ENCODE results near the gene CDAN1. TPM values are rescaled to one million over a fixed set of nuclear protein-coding genes. Genes with fewer than 3 reads are reported as not detected.

Gene CDAN1
- total and polyA plus RNA-seq, 4 donors, result 2.4 to 9.5 (median 7.1) TPM

- Histone ChIP-seq H3K36me3 (ENCODE audit: control insufficient read depth in 4 of 4, insufficient read depth in 3 of 4, low read depth in 1 of 4, low read length in 3 of 4) (no peaks in the 10 kb centered on the region), H3K27me3 (ENCODE audit: control insufficient read depth in 4 of 4, insufficient read depth in 4 of 4, low read length in 3 of 4) (no peaks in the 10 kb centered on the region), H3K27ac (ENCODE audit: low read depth in 1 of 2, low read length in 2 of 2) (no peak overlapping the region), H3K4me1 (ENCODE audit: control insufficient read depth in 4 of 4, insufficient read depth in 4 of 4, low read length in 3 of 4) (no peaks in the 10 kb centered on the region), H3K9ac (ENCODE audit: low read depth in 1 of 2, low read length in 2 of 2) (no peak overlapping the region), H3K4me3 (ENCODE audit: low read depth in 1 of 3, low read length in 3 of 3) (no peak overlapping the region), H3K9me3 (ENCODE audit: control insufficient read depth in 4 of 4, low read length in 3 of 4) (no peaks in the 10 kb centered on the region)
- TF ChIP-seq ZBTB33 (IDR thresholded peaks at IDR 0.05) (no peak), SP1 (IDR thresholded peaks at IDR 0.05) (no peak), NR2F2 (IDR thresholded peaks at IDR 0.05) (no peak), ATF3 (IDR thresholded peaks at IDR 0.05) (no peak), FOXA2 (IDR thresholded peaks at IDR 0.05) (no peak), REST (IDR thresholded peaks at IDR 0.05) (no peak), JUND (IDR thresholded peaks at IDR 0.05) (no peak), YY1 (IDR thresholded peaks at IDR 0.05) (no peak), HNF4G (IDR thresholded peaks at IDR 0.05) (no peak), FOXA1 (IDR thresholded peaks at IDR 0.05) (no peak), TAF1 (conservative IDR thresholded peaks at IDR 0.05) (no peak), MAX (IDR thresholded peaks at IDR 0.05) (no peak), RAD21 (IDR thresholded peaks at IDR 0.05) (no peak), RXRA (IDR thresholded peaks at IDR 0.05) (no peak), CTCF (IDR thresholded peaks at IDR 0.05; ENCODE audit: low read depth, low read length, missing input control) (no peak)
- WGBS, result 90% methylated on average over 4 of the region's 4 CpGs
- no peak for DNase-seq (ENCODE audit: low spot score)
Observed at GRCh38 chr15:42691308-42691707, 45.6 kb downstream of the CDAN1 start.

GRCh38 chr15:42688301-42688700 is 48.6 kb downstream of the CDAN1 start:
- TF ChIP-seq HNF4A (conservative IDR thresholded peaks at IDR 0.05), result no peak
- no peak for TF ChIP-seq SP1 (IDR thresholded peaks at IDR 0.05)
- no peak for TF ChIP-seq HNF4G (IDR thresholded peaks at IDR 0.05)
- TF ChIP-seq FOXA1 (IDR thresholded peaks at IDR 0.05), result no peak
- H3K27me3 ChIP-seq (ENCODE audit: control insufficient read depth in 4 of 4, insufficient read depth in 4 of 4, low read length in 3 of 4), result no peaks in the 10 kb centered on the region
- no peaks in the 10 kb centered on the region for H3K9me3 ChIP-seq (ENCODE audit: control insufficient read depth in 4 of 4, low read length in 3 of 4)
- no peak overlapping the region for H3K9ac ChIP-seq (ENCODE audit: low read depth in 1 of 2, low read length in 2 of 2)
- 84% methylated on average over 3 of the region's 3 CpGs for WGBS
- no peak overlapping the region for H3K27ac ChIP-seq (ENCODE audit: low read depth in 1 of 2, low read length in 2 of 2)
- no peak for DNase-seq (ENCODE audit: low spot score)
- H3K36me3 ChIP-seq (ENCODE audit: control insufficient read depth in 4 of 4, insufficient read depth in 3 of 4, low read depth in 1 of 4, low read length in 3 of 4), result no peaks in the 10 kb centered on the region
- H3K4me1 ChIP-seq (ENCODE audit: control insufficient read depth in 4 of 4, insufficient read depth in 4 of 4, low read length in 3 of 4), result no peaks in the 10 kb centered on the region
- H3K4me3 ChIP-seq (ENCODE audit: low read depth in 1 of 3, low read length in 3 of 3), result no peak overlapping the region

Data from liver (tissue), 9 donors.